DMS79 (cell line): ENCODE measurements around the gene CMTM4.
"Not testable (repeated sequence)": the region's sequence is repeated elsewhere in the genome, so short reads cannot be mapped to it uniquely, and the experiment has no call there.

Experiments used
- DNase-seq: peaks from one replicate; lab custom pipeline; 2025; lab: John Stamatoyannopoulos, UW

CMTM4 gene

DNA sequence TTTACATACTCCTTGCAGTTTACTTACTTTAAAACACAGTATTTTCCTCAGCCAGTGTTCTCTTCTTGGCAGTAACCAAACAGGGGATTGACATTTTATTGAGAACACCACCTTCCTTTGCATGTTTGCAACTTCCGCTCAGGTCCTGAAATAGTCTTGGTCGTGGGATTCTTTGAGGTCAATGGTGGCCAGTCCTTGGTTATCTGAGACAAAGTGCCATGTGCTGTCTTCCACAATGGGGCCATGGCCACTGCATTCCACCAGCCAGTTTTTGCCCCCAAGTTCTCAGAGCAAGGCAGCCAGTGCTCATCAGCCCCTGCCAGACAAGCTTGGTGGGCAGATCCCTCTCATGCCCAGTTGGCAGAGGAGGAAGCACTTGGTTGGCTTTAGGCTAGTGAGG lies 22.9 kb downstream of the CMTM4 start:
- DNase-seq, result no peak

DNA sequence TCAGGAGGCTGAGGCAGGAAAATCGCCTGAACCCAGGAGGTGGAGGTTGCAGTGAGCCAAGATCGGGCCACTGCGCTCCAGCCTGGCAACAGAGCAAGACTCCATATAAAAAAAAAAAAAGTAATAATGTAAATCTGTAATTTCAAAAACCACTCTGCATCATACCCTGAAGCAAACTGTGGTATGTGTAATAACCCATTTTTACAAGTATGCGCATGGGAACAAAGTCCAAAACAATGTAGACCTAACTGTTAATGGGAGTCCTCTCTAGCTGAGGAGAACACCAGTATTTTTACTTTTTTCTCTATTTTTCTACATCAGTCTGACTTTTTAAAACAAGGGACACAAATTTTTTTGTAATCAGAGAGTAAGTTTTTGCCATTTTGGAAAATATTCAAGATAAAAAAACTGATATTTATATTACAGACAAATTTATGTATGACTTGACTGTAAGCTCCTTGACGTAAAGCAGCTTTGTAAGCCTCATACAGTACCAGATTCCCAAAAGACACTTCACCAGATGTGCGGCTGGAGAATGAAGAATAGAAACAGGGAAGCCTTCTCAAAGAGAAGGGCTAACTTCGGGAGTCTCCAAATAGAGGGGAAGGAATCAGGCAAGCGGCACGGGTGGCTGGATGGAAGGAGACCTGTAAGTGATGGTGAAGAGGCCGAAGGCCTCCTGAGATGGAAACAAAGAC lies 25.7 kb downstream of the CMTM4 start:
- no peak for DNase-seq

DNA sequence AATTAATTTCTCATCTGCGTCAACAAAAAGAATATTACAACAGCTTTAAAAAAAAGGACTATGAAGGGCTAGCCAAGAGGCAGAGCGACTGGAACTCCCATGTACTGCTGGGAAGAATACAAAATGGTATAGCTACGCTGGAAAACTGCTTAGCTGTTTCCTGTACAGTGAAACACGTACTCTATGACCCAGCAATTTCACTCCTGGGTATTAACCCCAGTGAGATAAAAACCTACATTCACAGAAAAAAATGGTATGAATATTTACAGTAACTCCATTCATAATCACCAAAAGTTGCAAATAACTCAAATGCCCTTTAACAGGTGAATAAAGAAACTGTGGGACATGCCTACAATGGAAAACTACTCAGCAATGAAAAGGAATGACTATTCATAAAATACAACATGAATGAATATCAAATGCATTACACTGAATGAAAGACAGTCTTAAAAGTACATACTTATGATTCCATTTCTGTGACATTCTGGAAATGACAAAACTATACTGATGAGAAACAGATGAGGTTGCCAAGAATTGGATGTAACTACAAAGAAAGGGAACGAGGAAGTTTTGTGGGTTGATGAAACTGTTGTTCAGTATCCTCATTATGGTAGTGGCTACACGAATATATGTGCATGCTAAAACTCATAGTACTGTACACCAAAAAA lies 27.6 kb downstream of the CMTM4 start:
- no peak for DNase-seq

DNA sequence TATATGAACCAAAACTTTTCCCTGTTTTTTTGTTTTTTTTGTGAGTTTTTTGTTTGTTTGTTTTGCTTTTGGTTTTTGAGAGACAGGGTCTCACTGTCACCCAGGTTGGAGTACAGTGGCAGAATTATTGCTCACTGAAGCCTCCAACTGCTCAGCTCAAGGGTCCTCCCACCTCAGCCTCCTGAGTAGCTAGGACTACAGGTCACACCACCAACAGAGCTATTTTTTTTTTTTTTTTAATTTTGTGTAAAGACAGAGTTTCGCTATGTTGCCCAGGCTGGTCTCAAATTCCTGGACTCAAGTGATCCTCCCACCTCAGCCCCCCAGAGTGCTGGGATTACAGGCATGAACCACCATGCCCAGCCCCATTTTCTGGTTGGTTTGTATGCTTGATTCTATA lies 28.6 kb downstream of the CMTM4 start:
- no peak for DNase-seq

DNA sequence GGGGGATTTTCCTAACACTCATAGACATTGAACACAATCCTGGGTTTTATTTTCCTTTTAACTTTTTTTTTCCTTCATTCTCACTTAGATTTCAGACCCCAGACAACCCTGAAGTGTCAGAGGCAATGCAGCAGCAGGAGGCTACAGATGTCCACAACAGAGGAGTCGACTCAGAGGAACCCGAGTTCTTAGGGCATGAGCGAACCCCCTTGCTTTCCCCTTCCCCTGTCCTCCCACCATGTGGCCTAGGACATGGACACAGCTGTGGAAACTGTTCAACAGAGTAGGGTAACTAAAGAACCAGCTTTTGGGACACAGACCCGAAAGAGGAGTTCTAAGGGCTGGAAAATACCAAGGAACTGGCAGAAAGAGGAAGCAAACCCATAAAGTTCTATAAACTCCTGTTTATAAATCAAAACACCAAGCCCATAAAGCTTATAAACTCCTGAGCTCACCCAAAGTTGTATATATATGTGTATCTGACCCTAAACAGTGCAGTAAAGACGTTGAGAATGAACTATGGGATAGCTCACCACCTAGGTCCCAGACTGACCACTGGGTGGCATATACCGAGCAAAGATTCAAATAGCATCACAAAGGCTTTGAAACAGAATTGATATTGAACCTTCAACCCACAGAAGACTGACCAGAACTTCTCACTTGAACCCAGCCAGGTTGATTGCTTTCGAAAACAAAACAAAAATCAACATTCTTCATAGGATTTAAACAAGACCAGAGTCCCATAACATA lies 33.9 kb downstream of the CMTM4 start:
- no peak for DNase-seq

DNA sequence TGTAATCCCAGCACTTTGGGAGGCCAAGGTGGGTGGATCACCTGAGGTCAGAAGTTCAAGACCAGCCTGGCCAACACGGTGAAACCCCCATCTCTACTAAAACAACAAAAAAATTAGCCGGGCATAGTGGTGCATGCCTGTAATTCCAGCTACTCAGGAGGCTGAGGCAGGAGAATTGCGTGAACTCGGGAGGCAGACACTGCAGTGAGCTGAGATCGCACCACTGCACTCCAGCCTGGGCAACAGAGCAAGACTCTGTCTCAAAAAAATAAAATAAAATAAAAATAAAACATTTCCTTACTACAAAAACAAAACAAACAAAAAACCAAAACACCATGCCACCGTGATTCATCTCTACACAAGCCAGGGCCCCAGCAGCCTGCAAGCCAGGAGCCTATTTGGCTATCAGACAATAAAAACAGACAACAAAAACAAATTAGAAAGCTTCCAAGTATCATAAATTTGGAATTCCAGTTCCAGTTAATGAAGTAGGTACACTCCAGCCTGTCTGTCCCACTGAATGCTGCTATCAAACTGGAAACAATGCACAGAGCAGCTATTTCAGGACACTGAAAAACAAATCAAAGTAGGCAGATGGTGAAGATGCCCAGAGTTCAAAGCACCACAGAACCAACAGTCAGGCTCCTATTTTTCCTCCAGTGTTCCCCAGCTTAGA lies 34.7 kb downstream of the CMTM4 start:
- not testable (repeated sequence) for DNase-seq

DNA sequence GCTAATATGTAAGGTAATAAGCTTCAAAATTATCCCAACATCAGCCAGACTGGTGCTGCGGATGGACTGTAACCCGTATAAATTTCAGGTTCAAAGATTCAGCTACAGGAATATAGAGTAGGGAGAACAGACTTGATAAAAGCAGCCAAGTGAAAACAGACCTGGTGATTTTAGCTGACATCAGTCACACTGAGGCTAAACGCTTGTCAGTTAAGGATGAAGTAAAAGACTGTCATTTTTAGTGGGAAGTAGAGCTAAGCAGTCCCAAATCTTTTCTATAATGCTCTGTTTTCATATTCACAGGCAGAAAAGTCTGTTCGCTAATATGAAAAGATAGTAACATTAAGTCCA lies 35.4 kb downstream of the CMTM4 start:
- no peak for DNase-seq

DNA sequence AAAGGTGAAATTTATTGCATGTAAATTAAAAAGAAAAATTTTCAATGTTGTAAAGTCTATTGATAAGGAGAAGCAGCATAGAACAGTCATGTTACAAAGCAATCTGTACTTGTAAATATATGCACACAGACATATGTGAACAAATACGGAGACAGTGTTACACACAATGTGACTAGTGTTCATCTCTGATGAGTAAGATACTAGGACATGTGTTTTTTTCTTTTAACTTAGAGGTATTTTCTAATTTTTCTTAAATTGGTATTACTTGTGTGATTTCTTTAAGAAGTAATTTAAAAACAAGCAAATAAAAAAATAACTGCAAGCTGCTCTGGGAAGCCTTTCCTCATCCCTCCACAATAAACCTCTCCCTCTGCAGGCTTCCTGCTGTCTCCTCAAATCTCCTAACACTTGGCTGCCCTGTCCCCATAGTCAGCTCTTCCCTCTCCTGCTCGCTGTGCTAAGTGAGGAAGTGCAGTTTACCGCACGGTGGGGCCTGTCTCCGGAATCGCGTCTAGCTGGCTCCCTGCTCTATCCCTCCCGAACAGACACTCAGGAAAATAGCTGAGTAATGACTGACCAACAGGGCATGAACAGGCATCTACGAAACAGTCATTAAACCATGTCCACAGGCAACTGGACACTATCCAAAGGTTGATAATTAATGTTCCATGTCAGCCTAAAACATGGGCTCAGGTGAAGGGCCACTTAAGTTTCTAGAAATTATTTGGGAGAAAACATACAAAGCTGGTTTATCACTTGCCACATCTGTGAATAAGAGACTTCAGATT lies 35.9 kb downstream of the CMTM4 start:
- peak; percentile 42 for DNase-seq

DNA sequence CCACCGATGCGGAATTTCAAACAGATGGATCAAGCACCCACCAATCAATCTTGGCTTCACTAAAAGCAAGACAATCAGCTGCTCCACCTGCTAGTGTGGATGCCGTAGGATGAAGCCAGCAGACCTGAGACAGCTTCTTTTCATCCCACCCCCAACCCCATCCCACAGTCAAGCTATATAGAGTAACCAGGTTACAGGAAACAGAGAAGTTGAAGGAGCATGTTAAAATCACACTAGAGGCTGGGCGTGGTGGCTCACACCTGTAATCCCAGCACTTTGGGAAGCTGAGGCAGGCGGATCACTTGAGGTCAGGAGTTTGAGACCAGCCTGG lies 37.7 kb downstream of the CMTM4 start:
- no peak for DNase-seq

DNA sequence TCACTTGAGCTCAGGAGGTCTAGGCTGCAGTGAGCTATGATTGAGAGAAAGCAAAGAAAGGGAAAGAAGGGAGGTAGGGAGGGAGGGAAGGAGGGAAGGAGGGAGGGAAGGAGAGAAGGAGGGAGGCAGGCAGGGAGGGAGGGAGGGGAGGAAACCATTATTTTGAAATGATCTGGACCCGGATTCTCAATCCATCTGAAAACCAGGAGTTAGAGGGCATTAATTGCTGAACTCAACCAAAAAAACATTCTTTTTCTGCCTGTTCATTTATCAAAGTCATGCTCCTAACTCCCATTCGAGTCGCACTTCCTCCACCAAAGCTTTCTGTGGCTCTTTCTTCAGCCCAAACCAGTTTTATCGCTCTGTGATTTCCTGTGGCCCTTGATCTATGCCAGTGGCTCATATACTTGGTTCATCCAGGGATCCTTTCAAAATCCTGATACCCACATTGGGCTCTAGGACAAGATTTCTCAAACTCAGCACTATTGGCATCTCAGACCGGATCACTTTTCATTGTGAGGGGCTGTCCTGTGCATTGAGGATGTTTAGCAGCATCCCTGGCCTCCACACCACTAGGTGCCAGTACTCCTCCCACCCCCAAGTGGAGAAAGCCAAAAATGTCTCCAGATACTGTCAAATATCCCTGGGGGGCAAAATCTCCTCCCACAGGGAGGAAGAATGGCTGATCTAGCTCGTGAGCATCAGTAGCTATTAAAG lies 38.2 kb downstream of the CMTM4 start:
- no peak for DNase-seq

DNA sequence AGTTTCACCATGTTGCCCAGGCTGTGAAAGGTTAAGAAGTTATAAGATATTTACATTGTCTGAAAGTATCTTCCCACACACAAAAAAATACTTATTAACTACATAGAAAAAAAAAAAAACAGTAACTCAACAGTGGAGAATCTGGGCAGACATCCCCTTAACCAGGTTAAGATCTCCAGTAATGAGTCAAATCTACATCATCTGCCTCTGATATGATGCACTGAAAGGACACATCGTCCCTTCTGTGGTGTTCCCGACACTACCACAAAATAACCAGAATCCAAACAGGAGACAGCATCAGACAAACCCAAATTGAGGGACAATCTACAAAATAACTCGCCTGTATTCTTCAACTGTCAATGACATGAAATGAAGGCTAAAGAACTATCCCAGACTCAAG lies 40.0 kb downstream of the CMTM4 start:
- DNase-seq, result no peak

DNA sequence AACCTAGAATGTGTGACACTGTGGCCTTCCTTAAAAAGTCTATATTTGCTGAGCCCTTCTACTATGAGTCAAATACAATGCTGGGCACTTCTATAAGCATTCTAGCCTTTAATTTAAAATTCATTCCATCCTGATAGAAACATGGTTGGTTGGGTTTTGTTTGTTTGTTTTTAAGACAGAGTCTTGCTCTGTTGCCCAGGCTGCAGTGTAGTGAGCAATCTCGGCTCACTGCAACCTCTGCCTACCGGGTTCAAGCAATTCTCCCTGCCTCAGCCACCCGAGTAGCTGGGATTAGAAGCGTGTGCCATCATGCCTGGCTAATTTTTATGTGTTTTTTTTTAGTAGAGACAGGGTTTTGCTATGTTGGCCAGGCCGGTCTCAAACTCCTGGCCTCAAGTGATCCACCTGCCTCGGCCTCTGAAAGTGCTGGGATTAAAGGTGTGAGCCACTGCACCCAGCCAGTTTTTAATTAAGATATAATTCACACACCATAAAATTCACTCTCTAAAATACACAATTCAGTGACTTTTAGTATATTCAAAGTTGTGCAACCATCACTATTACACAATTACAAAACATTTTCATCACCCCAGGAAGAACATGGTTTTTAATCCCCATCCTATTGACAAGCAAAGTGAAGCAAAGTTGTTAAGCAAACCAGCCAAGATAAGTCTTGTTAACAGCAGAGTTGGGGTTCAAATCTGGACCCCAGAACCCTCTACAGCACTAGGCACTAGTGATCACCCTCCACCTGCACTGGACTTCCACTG lies 42.8 kb downstream of the CMTM4 start:
- DNase-seq, result no peak

DNA sequence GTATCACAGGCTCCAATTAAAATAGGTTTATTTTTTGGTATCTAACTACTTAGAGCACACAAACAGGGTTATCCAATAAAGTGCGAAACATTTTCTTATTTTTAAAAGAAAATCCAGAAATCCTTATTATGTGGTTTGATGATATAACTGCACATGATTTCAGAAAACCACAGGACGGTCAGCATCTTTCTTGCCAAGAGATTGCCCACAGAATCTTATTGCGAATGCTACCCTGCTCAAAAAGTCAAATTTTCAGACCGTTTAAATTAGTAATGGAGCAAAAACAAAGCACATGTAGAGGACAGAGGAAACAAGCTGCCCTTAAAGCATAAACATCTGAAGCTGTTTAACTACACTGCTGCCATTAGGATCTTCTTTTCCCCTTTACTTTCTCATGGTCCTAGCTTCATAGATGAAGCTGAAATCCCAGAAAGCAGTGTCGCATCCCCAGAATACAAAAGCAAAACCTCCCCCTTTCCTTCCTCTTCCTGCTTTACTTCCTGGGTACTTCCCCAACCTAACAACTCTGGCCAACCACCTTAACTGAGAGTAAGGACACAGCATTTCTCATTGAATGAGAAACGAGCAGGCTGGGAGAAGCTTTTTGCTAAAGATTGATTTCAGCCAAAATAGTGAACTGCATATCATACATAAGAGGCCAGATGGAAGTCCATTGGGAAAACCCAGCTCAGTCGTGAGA lies 43.7 kb downstream of the CMTM4 start:
- no peak for DNase-seq

DNA sequence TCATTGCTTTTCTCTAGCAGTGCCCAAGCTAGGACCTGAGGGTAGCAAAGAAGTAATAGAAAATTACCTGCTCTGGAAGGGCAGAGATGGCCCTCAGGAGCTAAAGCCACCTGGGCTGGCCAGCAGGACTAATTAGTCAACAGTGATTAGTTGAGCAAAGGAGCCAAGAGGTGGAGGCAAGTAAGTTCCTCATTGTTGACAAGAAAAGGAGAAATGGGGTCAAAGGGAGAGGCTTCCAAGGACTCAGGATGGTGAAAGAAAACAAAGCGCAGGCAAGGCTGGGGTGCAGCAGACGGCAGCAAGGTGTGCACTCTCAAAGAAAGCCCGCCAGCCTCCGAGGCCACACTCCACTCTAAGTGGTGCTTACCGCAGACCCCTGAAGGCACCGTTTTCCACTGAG lies 44.6 kb downstream of the CMTM4 start:
- DNase-seq, result no peak

DNA sequence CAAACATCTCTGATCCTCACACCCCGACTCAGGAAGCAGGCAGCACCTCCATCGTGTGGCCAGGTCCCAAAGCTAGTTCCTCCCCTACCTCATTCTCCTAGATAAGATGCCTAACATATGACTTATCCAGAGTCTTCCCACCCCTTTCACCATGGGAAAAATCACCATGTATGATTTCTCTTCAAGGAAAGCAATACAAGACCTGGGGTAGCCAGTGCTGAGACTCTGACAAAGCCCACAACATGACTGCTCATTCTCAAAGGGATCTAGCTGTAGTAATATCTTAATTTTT lies 45.1 kb downstream of the CMTM4 start:
- no peak for DNase-seq

DNA sequence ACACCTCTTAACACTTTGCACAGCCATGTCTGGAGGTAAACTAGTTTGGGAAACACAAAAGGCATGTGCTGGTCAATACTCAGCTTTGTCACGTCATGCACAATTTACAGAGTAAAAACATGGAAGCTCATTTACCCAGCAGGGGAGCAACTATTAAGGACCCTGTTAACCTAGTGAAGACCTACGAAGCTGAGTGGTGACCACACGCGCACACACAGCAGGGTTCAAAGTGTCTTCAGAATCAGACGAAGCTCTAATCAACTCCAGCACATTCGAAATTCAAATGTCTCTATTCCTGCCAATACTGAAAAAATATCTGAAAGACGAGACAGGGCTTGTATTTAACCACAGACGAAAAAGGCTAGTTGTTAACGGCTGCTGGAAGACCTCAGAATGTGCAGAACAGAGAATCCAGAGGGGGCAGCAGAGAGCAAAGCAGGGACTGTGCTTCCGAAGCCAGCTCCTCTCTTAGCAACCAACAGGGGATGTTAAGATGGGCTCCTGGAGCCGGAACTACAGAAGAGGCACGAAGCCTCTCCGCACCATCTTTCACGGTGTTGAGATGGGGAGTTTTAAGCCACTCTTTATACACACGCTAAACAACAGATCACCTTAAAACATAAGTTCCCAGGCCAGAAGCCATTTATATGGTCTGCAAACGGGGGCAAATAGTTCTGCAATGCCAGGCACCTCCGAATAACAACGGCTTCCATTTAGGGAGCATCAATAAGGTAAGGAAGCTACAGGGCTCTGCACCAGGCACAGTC lies 45.7 kb downstream of the CMTM4 start:
- DNase-seq, result peak; percentile 76

DNA sequence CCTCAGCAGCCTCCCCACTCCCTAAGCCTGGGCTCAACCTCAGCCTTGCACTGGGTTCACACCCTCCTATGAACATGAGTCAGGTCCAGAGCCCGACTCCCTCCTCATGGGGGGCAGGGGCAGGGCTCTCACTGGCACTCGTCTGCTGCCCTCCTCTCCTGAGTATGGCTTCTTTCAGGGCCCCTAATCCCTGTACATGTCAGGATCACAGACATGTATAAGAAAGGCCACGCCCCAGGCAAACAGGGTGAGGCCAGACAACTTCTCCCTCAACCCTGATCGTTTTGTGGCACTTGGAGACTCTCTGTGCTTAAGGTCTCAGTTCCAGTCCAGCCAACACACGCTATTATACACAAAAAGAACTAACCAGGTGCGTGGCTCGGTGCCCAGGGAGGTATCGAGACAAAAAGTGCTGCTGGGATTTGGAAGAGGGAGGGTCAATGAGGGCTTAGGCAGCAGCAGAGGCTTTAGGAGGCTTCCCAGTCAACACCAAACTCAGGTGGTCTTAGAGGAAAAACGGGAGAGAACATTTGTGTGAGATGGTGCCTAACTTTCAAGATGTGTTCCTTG lies 46.8 kb downstream of the CMTM4 start:
- no peak for DNase-seq

DNA sequence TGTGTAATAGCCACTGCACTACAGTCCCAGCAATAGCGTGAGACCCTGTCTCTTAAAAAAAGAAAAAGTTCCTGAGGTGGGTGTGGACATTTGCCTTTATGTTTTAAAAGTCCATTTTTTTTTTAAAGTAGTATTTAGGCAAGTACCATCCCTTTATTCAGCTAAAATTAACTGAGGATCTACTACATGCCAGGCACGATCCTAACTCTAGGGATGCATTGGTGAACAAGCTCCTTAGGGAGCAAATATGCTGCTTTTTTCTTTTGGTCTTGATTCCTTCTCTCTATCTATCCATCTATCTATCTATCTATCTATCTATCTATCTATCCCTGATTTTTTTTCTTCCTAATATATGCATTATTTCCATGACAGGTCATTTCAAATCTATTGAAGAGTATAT lies 47.4 kb downstream of the CMTM4 start:
- DNase-seq, result no peak

DNA sequence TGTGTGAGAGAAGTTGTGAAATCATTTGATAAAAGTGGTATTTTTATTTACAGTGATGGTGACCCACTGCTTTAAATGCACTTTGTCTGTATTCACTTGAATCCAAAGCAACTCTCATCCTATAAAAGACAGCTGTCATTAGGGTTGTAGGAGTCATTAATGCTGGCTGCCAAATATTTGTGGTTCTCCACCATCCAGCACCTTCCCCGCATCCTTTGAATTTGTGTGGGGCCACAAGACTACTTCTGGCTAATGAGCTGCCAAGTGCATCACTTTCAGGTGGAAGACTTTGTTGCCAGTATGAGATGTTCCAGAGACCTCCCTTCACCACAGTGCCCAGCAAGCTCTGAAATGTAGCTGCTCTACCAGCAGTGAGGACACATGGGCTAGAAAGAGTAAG lies 48.7 kb downstream of the CMTM4 start:
- DNase-seq, result no peak
